SHP77 (cell line): Measurements from ENCODE around the gene TP53BP2.
"Not testable (repeated sequence)": the region's sequence is repeated elsewhere in the genome, so short reads cannot be mapped to it uniquely, and the experiment has no call there.

Source experiments
- DNase-seq, 2 experiments: peaks; one replicate each; lab custom pipeline; 2025; lab: John Stamatoyannopoulos, UW

The TP53BP2 gene

GRCh38 chr1:223845810-223846682 lies at the start of gene TP53BP2:
TP53BP2 (minus strand) TSS chr1:223845947; CDS start chr1:223845680, 267 bp downstream.
- peak; percentile 73 to 84 for DNase-seq

DNA sequence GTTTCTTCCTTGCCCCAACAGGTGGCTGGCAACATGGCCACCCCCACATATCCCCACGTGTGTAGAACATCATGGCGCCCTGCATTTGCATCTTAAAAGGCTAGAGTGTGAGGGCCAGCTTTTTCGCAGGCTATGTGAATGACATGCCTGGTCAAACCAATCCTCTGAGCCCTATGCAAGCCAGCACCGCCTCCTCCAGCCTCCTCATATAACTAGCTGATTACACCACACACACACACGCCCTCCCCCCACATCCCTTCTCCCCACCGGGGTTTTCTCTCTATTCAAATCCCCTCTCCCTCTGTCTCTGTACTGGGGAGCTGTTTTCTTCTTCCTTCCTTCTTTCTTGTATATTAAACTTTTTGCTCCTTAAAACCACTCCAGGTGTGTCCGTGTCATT lies 44.7 kb upstream of the TP53BP2 start:
- DNase-seq = not testable (repeated sequence)

DNA sequence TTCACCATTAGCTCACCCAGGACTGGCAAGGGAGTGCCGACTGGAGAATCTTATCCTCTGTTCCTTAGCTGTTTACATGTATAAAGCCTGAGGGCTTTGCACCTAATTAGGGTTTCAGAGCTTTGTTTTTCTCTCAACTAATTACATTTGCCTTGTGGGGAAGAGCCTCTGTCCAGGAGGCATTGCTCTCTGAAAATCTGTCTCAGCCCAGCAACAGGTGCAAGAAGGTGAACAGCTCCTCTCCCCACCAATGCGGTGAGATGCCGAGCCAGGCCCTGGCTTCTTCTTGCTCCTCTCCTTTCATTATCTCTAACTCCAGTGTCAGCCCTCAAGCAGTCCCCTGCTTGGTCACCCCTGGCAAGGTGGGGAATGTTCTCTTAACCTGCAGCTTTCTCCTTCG lies 43.6 kb upstream of the TP53BP2 start:
- DNase-seq = not testable (repeated sequence)

DNA sequence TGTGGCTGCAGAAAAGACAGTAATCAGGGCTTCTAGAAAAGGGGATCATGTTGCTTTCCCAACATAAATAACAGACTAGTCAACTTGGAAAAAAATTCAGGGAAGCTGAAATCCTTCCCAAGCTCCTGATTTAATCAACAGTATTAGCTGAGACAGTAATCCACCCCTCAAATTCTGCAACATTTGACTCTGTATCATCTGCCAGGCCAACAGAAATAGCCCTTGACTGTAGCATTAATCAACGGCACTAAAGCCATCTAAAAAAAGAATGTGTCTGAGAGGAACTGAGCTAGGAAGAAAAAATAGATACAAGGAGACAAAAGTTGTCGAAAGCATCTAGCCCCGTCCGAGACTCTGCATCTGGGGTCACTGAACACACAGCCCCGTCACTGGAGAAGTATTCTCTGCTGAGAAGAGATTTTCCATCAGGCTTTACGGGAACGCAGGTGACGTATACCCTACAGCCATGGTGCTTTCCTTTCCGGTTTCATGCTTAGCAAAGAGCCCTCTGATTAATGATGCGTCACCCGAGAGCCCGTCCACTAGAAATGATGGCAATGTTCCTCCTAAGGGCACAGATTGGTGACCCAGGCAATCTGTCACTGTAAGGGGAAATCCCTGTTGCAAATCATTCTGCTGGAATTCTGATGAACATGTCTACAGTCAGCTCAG lies 42.1 kb upstream of the TP53BP2 start:
- DNase-seq = peak; percentile 62 to 80

GRCh38 chr1:223886516-223886921 lies 40.8 kb upstream of the TP53BP2 start:
- DNase-seq = peak; percentile 16 to 22

DNA sequence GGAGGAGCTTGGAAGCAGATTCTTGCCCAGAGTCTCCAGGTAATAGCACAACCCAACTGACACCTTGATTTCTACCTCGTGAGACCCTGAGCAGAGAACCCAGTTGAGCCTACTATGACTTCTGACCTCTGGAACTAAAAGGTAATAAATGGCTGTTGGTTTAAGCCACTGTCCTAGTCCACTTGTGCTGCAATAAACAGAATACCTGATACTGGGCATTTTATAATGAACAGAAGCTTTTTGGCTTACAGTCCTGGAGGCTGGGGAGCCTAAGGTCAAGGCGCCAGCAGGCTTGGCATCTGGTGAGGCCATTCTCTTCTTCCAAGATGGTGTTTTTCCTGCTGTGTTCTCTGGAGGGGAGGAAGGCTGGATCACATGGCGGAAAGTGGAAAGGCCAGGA lies 39.9 kb upstream of the TP53BP2 start:
- no peak for DNase-seq

DNA sequence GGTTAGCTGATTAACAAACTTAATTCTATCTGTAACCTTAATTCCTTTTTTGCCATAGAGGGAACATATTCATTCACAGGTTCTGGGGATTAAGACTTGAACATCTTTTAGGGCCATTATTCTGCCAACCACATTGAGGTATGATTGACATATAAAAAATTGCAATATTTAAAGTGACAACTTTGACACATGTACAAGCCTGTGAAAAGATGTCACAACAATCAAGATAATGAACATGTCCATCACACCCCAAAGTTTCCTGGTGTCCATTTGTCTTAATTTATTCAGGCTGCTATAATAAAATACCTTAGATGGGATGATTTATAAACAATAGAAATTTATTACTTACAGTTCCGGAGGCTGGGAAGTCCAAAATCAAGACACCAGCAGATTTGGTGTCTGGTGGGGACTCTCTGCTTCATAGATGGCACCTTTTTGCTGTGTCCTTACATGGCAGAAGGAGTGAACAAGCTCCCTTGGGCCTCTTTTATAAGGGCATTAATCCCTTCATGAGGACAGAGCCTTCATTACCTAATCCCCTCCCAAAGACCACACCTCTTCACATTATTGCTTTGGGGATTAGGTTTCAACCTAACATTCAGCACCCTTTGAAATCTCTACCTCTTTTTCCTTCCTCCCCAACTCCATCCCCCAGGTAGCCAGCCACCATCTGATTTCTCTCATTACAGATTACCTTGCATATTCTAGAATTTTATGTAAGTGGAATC lies 33.0 kb upstream of the TP53BP2 start:
- no peak for DNase-seq

GRCh38 chr1:223877804-223878203 lies 32.1 kb upstream of the TP53BP2 start:
- no peak for DNase-seq

DNA sequence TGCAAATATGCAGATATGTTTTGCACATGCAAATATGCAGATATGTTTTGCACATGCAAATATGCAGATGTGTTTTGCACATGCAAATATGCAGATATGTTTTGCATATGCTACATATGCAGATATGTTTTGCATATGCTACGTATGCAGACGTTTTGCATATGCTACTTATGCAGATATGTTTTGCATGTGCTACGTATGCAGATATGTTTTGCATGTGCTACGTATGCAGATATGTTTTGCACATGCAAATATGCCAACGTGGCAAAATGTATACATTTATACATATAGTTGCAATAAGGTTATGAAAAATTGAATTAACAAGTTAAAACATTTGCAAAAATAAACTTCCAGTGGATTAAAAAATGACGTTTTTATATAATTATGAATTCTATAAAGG lies 30.8 kb upstream of the TP53BP2 start:
- DNase-seq = no peak

DNA sequence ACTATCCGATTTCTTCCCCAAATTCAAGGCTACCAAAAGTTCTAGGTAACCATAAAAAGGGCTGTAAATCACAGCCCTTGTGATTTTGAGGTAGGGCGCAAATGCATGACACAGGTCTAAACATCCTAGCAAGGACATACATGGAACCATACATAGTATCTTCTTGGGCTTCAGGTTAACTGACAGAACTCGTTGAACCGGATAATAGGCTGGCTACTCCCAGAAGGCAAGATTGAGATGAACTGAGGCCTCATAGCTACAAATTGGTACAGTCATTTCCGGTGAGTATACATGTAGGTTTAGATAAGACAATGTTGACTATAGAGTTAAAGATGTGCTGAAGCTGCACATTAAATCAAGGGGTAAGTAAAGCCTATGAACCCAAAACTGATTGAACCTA lies 27.3 kb upstream of the TP53BP2 start:
- DNase-seq = no peak

GRCh38 chr1:223872308-223872901 lies 26.7 kb upstream of the TP53BP2 start:
- no peak for DNase-seq

DNA sequence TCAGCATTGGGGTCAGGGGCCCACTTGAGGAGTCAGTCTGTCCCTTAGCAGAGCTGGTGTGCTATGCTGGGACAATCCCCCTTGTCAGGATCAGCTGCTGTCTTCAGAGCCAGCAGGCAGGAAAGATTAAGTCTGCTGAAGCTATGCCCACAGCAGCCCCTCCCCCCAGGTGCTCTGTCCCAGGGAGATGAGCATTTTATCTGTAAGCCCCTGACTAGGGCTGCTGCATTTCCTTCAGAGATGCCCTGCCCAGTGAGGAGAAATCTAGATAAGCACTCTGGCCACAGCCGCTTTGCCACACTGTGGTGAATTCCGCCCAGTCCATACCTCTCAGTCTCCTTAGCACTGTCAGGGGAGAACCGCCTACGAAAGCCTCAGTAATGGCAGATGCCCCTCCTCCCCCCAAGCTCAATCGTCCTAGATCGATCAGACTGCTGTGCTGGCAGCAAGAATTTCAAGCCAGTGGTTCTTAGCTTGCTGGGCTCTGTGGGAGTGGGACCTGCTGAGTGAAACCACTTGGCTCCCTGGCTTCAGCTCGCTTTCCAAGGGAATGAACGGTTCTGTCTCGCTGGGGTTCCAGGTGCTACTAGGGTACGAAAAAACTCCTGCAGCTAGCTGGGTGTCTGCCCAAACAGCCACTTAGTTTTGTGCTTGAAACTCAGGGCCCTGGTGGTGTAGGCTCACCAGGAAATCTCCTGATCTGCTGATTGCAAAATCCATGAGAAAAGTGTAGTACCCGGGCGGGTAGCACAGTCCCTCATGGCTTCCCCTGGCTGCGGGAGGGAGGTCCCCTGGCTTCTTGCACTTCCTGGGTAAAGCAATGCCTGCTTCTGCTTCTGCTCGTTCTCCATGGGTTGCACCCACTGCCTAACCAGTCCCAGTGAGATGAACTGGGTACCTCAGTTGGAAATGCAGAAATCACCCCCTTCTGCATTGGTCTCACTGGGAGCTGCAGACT lies 25.1 kb upstream of the TP53BP2 start:
- DNase-seq = no peak

GRCh38 chr1:223864599-223865368 lies 19.0 kb upstream of the TP53BP2 start:
- DNase-seq = not testable (repeated sequence)

GRCh38 chr1:223864084-223864483 lies 18.3 kb upstream of the TP53BP2 start:
- DNase-seq = no peak

- DNase-seq = no peak
Observed at GRCh38 chr1:223861904-223862303, 16.2 kb upstream of the TP53BP2 start.

DNA sequence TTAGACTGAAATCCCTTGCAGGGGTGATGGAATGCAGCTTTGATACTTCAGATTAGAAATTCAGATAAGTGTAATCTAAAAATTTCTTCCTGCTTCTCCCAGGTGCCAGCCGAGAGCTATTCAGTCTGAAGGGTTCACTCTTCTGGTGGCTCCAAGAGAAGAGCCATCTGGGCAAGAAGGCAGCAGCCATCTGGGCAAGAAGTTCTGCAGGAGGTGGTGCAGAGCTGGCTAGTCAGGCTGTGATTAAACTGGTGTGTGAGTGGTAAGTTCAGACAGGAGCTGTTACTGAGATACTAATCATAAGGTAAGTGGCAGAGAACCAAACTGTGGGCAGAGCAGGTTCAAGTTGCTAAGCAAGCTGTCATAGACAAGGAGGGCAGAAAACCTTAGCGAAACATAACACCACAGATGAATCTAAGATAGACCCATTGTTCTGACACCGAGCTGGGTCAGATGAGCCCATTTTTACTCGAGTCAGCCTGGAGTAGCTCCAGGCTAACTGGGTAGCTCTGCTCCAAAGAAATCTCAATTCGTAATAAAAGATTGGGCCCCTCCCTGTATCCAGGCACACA lies 14.4 kb upstream of the TP53BP2 start:
- no peak for DNase-seq

DNA sequence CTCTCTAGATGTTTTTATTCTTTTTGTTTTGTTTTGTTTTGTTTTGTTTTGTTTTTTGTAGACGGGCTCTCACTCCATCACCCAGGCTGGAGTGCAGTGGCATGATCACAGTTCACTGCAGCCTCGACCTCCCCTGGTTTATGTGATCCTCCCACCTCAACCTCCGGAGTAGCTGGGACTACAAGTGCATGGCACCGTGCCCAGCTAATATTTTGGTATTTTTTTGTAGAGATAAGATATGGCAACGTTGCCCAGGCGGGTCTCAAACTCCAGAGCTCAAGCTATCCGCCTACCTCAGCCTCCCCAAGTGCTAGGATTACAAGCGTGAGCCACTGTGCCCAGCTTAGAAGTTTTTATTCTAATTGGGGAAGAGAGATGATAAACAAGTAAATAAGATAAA lies 13.3 kb upstream of the TP53BP2 start:
- DNase-seq = no peak

DNA sequence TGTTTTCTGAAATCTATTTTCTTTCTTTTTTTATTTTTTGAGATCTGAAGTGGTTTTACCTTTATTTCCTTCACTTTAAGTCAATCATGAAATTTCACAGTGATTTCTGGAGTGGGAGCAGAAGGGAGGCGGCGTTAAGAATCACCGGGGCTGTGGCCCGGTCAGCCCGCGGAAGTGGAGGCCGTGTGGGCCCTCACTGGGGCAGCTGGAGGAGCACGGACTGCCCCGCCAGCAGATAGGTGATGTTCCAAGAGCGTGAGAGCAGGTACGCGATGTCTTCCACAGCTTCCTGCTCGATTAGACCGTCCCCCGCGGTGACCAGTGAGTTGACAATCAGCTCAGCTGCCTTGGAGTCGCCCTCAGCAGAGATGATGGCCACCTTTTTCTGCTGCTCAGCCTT lies 10.6 kb upstream of the TP53BP2 start:
- no peak for DNase-seq

DNA sequence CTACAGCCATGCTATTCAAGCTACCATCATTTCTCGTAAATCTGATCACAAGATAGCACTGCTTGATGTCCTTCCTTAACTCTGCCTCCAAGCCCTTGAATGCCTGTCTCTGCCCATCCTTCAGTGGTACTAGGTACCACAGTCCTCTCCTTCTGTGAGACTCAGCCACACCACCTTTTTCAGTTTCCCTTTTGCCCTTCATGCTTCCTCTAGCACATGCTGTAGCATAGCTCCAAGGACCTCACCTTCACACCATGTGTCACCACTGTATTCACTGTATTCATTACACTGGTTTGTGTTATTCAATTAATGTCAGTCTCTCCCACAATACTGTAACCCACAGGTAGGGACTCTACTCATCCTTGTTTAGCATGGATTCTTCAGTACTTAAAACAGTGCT lies 8.0 kb upstream of the TP53BP2 start:
- no peak for DNase-seq

- DNase-seq = no peak
Observed at GRCh38 chr1:223853275-223853674, 7.5 kb upstream of the TP53BP2 start.
